NCI-H146 treated with DMSO at 0.1 percent for 48 hours (cell line): ENCODE data around the gene MRPL33.

Experiments
- DNase-seq: peaks from one replicate; lab custom pipeline; 2025; ENCODE audit not compliant: unreplicated experiment; lab: John Stamatoyannopoulos, UW

The MRPL33 gene

GRCh38 chr2:27776097-27776496, 4.6 kb downstream of the MRPL33 start:
- DNase-seq, result no peak

- no peak for DNase-seq
Observed at GRCh38 chr2:27776696-27777095, 5.2 kb downstream of the MRPL33 start.

GRCh38 chr2:27779417-27780055, 8.0 kb downstream of the MRPL33 start:
- no peak for DNase-seq

DNA sequence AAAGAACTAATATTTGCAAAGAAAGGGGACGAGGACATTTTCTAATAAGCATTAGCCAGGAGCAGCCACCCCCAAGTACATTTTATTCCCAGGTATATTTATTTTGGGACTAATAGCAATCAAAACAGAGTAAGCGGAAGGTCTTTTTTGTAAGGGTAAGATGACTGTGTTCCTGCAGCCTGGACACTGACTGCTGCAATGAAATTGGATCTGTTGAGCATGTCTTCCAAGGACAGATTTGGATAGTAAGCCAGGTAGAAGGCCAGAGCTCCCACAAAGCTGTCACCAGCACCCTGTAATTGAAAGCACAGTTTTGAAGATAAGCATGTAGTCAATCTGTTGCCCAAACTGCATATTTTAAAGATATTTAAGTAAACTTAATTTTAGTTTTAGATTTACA, 10.0 kb downstream of the MRPL33 start:
- DNase-seq, result no peak

DNA sequence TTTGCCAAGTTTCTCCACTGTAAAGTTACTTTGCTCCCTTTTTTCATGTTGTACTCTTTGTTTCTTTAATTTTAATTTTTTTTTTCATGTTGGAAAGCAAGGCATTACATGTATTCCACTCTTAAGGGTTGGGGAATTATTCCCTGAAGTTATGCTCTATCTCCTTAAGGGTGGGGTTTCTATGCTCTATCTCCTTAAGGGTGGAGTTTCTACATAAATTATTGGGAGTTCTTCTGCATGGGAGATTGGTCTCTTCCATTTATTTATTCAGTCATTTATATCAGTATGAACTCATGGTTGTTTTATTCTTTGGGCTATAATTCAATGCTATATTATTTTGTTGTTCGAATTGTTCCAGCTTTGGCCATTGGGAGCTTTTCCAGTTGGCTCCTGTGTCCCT, 11.2 kb downstream of the MRPL33 start:
- DNase-seq, result no peak

DNA sequence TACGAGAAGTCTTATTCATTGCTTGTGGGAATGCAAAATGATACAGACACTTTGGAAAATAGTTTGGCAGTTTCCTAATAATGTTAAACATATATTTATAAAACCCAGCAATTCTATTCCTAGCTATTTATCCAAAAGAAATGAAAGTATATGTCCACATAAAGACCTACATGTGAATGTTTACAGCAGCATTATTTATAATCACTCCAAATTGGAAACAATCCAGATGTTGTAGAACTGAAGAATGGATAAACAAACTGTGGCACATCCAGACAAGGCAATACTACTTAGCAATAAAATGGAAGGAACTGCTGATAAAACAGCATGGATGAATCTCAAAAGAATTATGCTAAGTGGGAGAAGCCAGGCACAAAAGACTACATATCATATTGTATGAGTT, 19.3 kb downstream of the MRPL33 start:
- no peak for DNase-seq

DNA sequence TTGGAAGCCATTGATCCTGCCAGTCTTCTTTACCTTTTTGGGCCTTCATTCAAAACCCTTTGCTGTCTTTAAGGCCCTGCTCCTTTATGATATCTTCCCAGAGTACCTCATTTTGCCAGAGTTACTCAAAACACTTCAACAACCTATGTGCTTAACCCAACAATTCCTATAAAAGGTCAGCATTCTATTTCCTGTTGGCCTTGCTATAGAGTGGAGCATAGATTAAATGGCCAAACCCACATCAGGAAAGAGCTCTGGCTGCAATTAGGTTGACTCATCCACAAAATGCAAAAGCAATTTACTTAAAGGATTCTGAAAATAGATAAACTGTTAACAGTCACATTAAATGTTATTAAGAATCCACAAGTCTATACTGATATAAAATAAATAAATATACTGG, 21.2 kb downstream of the MRPL33 start:
- DNase-seq, result no peak

DNA sequence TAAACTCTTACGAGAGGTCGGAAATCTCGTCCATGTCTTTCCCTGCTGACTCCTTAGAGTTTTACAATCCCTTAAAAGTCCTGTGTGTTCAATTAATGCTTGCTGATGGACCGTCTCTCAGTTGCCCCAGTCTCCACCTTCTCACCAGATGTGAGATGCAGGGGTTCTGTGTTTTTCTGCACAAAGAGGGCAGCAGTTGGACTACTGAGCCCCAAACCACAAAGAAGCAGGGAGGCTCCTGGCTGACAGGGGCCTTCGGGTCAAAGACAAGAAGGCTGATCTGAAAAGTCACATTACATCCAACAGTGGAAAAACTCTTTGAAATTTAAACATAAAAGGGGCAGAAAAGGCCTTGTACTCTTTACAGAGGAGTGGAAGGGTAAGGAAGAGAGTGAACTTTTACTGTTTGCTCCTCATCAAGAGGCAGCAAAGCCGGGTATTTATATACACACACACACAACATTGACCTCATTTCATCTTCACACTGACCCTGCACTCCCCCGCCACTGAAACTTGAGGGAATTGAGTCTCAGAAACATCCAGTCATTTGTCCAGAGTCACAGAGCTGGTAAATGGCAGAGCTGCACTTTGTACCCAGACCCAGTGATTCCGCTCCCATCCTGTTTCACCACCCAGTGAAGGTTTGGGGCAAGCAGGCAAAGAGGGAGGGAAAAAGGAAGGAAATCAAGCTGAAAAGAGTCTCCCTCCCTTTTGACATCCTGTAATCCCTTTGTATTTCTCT, 23.7 kb downstream of the MRPL33 start:
- DNase-seq, result no peak

GRCh38 chr2:27795868-27796277, 24.4 kb downstream of the MRPL33 start:
- DNase-seq, result no peak

DNA sequence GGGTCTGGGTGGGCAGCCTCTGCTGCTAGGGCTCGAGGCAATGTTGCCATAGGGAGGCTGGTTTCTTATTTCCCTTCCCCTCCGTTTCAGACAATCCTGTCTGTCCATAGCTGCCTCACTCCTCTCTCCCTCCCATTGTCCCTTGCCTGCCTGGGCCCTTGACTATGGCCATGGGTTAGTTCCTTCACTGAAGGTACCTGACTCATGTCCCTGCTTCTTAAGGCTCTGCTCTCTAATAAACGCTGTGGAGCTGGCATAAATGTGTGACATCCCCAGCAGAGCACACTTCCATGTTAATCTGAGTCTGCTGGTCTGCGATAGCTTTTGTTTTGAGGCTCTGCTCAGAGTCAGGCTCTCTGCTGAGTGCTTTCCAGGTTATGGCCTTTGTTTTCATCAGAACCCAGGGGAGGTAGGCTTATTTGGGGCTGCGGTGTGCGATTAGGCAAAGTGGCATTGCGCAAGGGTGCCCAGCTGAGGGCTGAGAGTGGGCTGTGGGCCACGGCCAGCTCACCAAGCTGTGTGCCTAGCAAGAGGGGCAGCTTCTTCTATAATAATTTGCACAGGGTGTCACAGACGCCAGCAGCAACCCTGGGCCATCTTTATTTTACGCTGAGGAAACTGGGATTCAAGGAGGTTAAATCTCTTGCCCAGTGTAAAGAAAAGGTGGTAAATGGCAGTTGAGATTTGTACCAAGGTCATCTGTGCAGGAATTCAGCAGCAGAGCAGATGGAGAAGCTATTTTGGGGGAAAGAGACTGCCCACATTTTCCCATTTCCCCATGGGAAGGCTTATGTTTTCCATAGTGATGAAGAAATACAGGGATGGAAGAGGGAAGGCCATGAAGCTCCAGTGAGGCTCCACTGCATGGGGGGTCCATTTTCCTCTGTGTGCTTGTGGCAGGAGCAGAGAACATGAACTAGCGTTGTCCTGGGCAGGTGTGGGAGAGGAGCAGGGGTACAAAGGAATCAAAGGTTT, 25.6 kb downstream of the MRPL33 start:
- no peak for DNase-seq

- no peak for DNase-seq
Observed at GRCh38 chr2:27797841-27798240, 26.3 kb downstream of the MRPL33 start.

- DNase-seq, result no peak
Observed at GRCh38 chr2:27798486-27798885, 27.0 kb downstream of the MRPL33 start.

DNA sequence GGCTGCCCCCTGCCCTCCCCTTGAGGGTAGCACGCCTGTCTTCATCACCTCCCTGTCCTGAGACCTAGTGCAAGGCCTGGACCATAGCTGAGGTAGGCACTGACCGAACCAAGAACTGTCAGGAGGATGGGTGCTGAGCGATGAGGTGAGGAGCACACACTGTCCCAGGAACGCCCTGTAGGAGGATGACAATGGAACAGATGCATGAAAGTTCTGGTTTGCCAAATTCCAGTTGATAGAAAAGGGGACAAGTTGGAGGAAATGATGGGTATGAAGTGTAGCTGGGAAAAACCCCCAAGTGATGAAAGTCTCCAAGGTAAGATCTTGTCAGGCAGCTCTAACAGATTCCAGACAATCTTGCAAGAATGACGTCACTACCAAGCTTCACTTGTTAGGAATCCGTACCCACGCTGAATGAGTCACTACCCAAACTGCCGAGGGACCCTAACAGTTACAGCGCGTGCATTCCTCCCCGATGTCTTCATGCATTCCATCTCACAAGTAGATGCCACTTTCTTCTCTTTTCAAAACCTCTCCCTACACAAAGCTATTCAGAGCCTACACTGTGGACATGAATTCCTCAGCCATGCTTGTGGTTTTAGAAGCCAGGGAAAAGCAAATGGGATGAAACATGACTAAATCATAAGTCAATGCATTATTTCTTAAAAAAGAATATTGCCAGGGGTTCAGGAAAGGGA, 27.6 kb downstream of the MRPL33 start:
- DNase-seq, result no peak

DNA sequence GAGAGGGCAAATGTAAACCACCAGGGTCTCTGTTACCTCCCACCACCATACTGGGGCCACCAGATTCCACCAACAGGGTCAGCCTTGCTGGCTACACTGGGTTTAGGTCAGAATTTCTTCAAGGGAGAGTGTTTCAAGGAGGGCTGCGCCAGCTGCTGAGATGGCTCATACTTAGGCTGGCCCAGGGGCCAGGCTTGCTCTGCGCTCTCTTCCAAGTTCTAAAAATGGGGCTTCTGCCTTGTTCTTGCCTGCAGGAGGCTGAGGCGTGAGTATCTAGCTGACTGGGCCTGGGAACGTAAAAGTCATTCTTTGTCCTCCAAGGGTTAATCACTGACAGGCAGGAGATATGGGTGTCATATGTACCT, 28.1 kb downstream of the MRPL33 start:
- no peak for DNase-seq

DNA sequence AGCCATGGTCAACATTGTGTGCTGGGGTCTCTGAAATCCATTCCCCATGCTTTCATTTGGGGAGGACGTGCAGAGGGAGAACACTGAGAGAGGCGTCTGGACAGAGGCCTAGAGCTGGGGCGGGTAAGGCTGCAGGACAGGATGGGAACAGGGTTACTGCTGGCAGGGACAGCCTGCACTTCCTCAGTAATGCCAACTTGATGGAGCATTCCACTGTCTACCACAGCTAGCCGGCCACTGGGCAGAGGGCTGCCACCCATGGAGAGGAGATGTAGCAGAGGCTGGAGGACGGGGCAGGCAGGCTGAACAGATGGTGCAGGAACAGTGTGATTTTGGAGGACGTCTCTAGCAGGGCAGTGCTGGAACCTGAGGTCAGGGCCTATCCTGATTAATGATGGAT, 29.3 kb downstream of the MRPL33 start:
- DNase-seq, result no peak

- DNase-seq, result no peak
Observed at GRCh38 chr2:27802547-27802946, 31.0 kb downstream of the MRPL33 start.

- no peak for DNase-seq
Observed at GRCh38 chr2:27803046-27803445, 31.5 kb downstream of the MRPL33 start.

- no peak for DNase-seq
Observed at GRCh38 chr2:27804146-27804545, 32.6 kb downstream of the MRPL33 start.

- no peak for DNase-seq
Observed at GRCh38 chr2:27805180-27805579, 33.7 kb downstream of the MRPL33 start.

- DNase-seq, result no peak
Observed at GRCh38 chr2:27806311-27807059, 35.0 kb downstream of the MRPL33 start.
